22Rv1 (cell line): ENCODE data around the gene PLCH2.

Experiments used
- H3K27ac ChIP-seq: fragments of 450-650 bp; 2 replicates; pipeline ENCODE4 v1.5.1; 2017
- ZFX ChIP-seq: fragments of 450-650 bp; IDR thresholded peaks from 2 replicates; pipeline ENCODE4 v1.6.1; 2017; ENCODE audit warnings: antibody characterized with exemption, borderline replicate concordance
- TF ChIP-seq, protein P1 (sequence below): fragments of 450-650 bp; IDR thresholded peaks from 2 replicates; pipeline ENCODE4 v1.5.1; 2017; ENCODE audit warnings: mild to moderate bottlenecking

PLCH2 gene

DNA sequence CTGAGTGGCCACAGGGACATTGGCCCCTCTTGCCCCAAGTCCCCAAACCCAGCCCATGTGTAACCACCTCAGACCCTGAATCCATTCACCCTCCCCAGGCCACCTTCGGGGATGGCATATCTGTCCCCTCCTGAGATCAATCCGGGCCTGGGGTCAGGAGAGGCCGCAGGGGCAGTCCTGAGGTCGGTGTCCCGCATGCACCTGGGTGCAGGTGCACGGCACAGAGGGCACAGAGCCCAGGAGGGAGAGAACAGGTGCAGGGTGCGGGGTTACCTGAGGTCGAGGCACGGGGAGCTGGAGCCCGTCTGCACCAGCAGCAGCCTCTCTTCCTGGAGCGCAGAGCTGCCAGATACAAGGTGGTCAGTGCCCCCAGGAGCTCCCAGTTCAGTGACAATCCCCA, 33.5 kb downstream of the PLCH2 start:
- TF ChIP-seq ZFX = no peak
- TF ChIP-seq, protein P1, sequence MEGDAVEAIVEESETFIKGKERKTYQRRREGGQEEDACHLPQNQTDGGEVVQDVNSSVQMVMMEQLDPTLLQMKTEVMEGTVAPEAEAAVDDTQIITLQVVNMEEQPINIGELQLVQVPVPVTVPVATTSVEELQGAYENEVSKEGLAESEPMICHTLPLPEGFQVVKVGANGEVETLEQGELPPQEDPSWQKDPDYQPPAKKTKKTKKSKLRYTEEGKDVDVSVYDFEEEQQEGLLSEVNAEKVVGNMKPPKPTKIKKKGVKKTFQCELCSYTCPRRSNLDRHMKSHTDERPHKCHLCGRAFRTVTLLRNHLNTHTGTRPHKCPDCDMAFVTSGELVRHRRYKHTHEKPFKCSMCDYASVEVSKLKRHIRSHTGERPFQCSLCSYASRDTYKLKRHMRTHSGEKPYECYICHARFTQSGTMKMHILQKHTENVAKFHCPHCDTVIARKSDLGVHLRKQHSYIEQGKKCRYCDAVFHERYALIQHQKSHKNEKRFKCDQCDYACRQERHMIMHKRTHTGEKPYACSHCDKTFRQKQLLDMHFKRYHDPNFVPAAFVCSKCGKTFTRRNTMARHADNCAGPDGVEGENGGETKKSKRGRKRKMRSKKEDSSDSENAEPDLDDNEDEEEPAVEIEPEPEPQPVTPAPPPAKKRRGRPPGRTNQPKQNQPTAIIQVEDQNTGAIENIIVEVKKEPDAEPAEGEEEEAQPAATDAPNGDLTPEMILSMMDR = no peak
- H3K27ac ChIP-seq = no peak overlapping the region

DNA sequence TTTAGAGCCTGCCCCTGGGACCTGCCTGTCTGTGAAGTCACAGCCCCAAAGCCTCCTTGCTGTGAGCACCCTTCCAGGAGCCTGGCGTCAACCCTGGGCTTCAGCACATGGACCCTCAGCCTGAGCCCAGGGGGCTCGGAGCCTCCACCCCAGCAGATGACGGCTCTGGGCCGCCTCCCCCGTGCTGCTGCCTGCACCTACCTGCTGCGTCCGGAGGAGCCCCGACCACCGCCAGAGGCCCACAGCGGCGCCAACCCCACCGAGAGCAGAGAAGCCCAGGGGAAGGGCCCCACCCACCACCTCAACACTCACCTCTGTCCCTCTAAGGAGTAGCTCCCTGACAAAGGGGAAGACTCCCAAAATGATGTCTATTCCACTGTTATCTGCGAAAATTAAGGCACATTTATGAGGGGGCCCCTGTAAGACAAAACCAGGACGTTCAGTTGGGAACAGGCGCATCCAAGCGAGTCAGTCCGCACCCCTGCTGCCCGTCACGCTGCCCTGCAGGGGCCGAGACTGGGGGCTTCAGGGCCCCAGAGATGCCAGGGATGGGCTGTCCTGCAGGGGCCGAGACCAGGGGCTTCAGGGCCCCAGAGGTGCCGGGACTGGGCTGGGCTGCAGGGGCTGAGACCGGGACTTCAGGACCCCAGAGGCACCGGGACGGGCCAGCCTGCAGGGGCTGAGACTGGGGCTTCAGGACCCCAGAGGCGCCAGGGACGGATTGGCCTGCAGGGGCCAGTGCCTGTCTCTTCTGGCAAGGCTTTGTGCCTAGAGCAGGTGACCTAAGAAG, 34.5 kb downstream of the PLCH2 start:
- TF ChIP-seq, protein P1 = no peak
- no peak for TF ChIP-seq ZFX
- H3K27ac ChIP-seq = no peak overlapping the region

DNA sequence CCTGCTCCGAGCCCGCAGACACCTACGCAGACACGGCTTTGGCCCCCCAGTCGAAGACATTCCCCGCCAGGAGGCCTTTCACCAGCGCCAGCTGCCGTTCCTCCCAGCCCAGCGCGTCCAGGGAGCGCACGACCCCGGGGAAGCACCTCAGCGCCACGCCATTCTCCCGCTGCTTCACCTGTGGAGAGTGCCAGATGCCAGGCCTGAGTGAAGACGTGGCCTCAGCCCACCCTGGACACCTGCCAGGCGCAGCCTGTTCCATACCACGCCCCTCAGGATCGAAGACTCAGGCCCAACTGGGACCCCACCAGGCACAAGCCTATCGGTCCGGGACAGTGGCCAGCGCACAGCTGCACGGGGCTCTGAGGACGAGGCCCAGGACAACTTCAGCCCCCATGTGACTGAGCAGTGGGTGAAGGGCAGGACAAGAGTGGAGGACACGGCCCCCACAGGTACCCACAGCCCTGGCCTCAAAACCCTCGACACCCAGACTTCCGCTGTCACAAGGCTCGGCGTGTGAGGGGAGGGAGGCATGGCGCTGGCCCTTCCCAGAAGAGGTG, 36.9 kb downstream of the PLCH2 start:
- H3K27ac ChIP-seq = no peak overlapping the region
- no peak for TF ChIP-seq ZFX
- TF ChIP-seq, protein P1 = no peak

DNA sequence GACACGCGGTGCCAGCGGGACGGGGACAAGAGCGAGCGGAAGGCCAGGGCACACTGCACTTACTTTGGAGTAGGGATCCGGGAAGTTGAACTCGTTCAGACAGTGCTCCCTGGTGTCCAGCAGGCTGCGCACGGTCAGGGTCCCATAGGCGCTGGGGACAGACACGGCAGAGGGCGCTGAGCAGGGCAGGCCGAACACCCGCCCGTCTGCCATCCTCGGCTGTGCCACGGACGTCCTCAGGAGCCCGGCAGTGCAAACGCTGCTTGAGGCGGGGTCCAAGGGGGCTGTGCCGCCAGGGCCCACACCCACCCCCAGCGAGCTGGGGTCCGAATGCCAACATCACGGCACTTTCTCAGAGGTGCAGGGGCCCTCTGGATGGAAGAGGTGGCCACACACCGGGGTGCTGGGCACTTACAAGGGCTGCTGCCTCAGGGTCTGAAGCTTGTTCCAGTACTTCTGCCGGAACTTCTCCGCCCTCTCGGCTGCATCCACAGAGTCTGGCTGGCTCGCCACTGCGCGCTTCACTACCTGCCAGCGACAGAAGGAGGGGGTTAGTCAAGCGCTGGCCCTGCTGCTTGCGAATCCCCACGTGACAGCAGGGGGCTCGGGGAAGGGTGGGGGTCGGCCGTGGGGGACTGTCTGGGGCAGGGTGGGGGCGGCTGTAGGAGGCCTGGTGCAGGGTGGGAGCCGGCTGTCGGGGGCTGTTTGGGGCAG, 38.0 kb downstream of the PLCH2 start:
- TF ChIP-seq, protein P1 = no peak
- TF ChIP-seq ZFX = no peak
- no peak overlapping the region for H3K27ac ChIP-seq

DNA sequence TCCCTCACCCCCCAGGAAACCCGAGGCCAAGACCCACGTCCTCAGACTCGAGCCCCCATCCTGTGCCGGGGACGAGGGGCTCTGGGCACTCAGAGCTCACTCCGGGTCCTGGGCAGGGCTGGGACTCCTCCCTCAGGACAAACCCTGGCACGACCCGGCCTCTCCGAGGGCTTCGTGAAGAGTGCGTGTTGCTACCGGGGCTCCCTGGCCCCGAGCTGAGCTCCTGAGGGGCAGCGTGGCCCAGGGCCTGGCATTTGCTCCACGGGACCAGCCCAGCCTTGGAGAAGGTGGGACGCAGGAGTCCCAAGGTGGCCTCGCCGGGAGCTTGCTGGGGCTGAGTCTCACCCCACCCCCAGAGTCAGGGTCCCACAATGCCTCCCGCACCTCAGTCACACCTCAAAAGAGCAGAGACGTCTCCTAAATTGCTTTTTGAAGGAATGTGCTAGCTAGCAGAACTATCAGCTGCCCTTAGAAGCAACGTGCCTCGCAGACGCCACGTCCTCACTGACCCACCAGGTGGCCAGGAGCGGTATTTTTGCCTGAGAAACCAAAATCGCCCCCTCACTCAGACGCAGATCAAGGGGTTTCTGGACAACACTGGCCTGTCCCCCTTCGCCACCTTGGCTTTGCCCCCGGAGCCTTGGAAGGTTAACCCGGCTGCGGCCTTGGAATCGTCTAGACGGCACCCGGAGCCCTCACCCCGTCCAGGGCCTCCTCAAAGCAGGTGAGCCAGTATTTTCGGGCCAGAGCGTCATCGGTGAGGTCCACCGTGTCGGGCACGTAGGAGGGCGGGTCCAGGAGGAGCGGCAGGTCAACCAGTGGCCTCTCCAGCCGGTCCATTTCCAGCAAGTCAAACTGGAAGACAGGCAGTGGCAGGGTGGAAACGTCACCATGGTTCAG, 39.0 kb downstream of the PLCH2 start:
- TF ChIP-seq ZFX = no peak
- TF ChIP-seq, protein P1 = no peak
- no peak overlapping the region for H3K27ac ChIP-seq

DNA sequence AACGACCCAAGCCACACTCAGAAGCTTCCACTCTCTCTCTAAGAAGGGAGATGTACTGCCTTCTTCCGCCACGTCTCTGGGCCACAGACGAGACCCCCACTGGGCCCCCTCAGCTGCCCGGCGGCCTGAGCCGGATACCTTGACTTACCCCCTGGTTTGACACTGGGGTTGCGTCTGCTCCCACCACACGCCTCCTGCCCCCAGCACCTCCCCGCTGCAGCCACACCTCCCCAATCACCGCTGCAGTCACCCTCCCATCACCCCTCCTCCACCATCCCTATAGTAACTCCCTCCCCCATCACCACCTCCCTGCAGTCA, 39.6 kb downstream of the PLCH2 start:
- no peak overlapping the region for H3K27ac ChIP-seq
- no peak for TF ChIP-seq ZFX
- TF ChIP-seq, protein P1 = no peak
